HFFc6 (cell line): ENCODE results near the gene TMEM260. TPM values are rescaled to one million over a fixed set of nuclear protein-coding genes. Genes with fewer than 3 reads are reported as not detected.
"Not testable (repeated sequence)": the region's sequence is repeated elsewhere in the genome, so short reads cannot be mapped to it uniquely, and the experiment has no call there.

Experiments
- DNase-seq: peaks from one replicate; pipeline ENCODE4 v3.0.0-alpha.2; 2018
- H3K27ac Mint-ChIP-seq: 2 replicates; pipeline ENCODE4 v1.8.0; 2020; ENCODE audit warnings: mild to moderate bottlenecking, mixed read lengths
- H3K27me3 Mint-ChIP-seq: 2 replicates; pipeline ENCODE4 v1.8.0; 2021; ENCODE audit warnings: mild to moderate bottlenecking, moderate library complexity, mixed read lengths; ENCODE audit not compliant: insufficient read depth
- H3K36me3 Mint-ChIP-seq: 2 replicates; pipeline ENCODE4 v1.8.0; 2021; ENCODE audit warnings: low read depth, mixed read lengths
- H3K4me1 Mint-ChIP-seq: 2 replicates; pipeline ENCODE4 v1.8.0; 2020; ENCODE audit warnings: low read depth, mixed read lengths
- H3K4me3 Mint-ChIP-seq: 2 replicates; pipeline ENCODE4 v1.8.0; 2020; ENCODE audit warnings: mild to moderate bottlenecking, moderate library complexity, mixed read lengths
- H3K9me3 Mint-ChIP-seq: 2 replicates; pipeline ENCODE4 v1.8.0; 2020; ENCODE audit warnings: mild to moderate bottlenecking, mixed read lengths
- total RNA-seq, 6 experiments: library from RNA; stranded (reverse); fragmentation: NEBNext Ultra II Directional; extraction: Animal tissue kit (Norgen Biotek cat#: 25700); gene quantifications; 2 replicates in 1 of 6; 3 replicates in 5 of 6; pipeline ENCODE4 v1.2.3, GENCODE V29; 2021
- TF ChIP-seq, protein P1 (sequence below): fragments of 200-600 bp; sonication (generic); IDR thresholded peaks from 2 replicates; pipeline ENCODE4 v1.5.0; 2021; ENCODE audit warnings: antibody characterized with exemption, mild to moderate bottlenecking

The TMEM260 gene
- total RNA-seq, 6 experiments from 2014 or later: 14.4 to 21.0 (median 16.3) TPM

DNA sequence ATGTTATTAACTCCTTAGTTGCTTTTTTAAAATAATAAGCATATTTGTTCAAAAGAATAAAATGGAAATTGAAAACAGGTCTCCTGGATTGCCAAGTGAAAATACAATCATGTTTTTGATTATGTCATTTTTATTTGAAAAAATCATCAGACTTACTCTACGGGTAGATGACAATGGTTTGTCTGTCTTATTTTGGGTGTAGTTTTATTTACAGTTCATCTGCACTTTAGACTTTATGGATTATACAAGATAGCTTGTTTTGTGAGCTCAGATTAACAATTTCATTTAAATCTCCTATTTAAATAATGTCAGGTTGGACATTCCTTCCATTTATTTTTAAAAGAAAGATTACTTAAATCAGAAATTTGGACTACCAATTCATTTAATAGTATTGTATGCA lies 14.8 kb downstream of the TMEM260 start:
- no peak for DNase-seq
- no peaks in the 10 kb centered on the region for H3K27me3 Mint-ChIP-seq
- TF ChIP-seq, protein P1, sequence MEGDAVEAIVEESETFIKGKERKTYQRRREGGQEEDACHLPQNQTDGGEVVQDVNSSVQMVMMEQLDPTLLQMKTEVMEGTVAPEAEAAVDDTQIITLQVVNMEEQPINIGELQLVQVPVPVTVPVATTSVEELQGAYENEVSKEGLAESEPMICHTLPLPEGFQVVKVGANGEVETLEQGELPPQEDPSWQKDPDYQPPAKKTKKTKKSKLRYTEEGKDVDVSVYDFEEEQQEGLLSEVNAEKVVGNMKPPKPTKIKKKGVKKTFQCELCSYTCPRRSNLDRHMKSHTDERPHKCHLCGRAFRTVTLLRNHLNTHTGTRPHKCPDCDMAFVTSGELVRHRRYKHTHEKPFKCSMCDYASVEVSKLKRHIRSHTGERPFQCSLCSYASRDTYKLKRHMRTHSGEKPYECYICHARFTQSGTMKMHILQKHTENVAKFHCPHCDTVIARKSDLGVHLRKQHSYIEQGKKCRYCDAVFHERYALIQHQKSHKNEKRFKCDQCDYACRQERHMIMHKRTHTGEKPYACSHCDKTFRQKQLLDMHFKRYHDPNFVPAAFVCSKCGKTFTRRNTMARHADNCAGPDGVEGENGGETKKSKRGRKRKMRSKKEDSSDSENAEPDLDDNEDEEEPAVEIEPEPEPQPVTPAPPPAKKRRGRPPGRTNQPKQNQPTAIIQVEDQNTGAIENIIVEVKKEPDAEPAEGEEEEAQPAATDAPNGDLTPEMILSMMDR: no peak
- no peaks in the 10 kb centered on the region for H3K4me1 Mint-ChIP-seq
- no peaks in the 10 kb centered on the region for H3K9me3 Mint-ChIP-seq
- no peak overlapping the region for H3K27ac Mint-ChIP-seq
- peaks cover 8% of the 10 kb centered on the region for H3K36me3 Mint-ChIP-seq
- no peak overlapping the region for H3K4me3 Mint-ChIP-seq

DNA sequence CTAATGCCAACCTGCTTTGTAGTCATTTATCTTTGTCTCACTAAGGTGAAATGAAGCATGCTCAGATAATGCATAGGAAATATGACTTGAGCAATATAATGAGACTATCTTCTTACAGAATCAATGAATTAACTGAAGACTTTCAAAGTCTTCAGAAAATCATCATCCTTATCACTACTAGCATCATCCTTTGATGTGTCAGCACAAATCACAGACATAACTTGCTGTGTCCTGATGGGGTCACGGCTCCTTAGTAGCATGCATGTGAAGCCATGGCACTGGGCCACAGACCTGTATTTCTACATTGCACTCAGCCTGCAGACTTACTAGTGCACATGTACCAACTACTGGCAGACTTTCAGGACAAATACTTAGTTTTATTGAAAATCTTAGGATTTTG lies 18.9 kb downstream of the TMEM260 start:
- no peak overlapping the region for H3K4me3 Mint-ChIP-seq
- H3K27me3 Mint-ChIP-seq: no peaks in the 10 kb centered on the region
- no peak for DNase-seq
- no peaks in the 10 kb centered on the region for H3K4me1 Mint-ChIP-seq
- no peak overlapping the region for H3K27ac Mint-ChIP-seq
- peaks cover 8% of the 10 kb centered on the region for H3K36me3 Mint-ChIP-seq
- H3K9me3 Mint-ChIP-seq: no peaks in the 10 kb centered on the region
- TF ChIP-seq, protein P1: no peak

DNA sequence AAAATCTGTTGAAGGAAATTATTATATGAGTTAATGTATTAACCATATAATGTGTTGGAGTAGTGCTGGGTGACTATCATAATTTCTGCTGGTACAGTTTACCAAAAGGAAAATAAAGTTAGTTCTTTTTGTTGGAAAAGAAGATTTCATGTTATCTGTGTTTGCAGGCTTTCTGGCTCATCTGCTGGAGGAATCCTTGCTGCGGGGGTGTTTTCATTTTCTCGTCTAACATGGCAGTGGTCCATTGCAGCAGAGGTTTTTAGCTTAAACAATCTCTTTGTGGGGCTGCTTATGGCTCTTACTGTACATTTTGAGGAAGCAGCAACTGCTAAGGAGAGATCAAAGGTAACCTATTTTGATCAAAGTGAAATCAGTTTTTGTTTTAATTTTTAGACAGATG lies 24.1 kb downstream of the TMEM260 start:
- Mint-ChIP-seq H3K4me3 (no peak overlapping the region), H3K9me3 (no peaks in the 10 kb centered on the region), H3K27me3 (no peaks in the 10 kb centered on the region), H3K4me1 (no peaks in the 10 kb centered on the region), H3K27ac (no peak overlapping the region), H3K36me3 (no peaks in the 10 kb centered on the region)
- no peak for DNase-seq
- TF ChIP-seq, protein P1: no peak

DNA sequence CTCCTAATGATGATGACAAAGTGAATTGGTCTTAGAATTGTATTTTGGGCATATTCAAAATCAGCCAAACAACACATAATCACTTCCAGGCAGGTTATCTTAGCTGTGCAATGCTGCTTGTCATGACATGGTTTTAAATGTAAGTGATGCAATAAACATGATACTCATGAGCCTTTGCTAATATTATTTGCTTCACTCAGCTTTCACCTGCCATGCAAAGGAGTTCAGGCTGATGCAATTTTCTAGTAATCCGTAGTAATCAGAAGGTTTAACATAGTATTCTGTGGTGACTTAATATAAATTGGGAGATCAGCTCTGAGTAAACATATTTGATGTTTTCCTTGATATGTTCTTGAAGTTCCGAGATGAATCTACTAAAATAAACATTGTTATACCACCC lies 29.1 kb downstream of the TMEM260 start:
- Mint-ChIP-seq H3K27me3 (no peaks in the 10 kb centered on the region), H3K27ac (no peak overlapping the region), H3K36me3 (peaks cover 13% of the 10 kb centered on the region), H3K4me1 (no peaks in the 10 kb centered on the region), H3K9me3 (no peaks in the 10 kb centered on the region), H3K4me3 (no peak overlapping the region)
- DNase-seq: no peak
- TF ChIP-seq, protein P1: no peak

DNA sequence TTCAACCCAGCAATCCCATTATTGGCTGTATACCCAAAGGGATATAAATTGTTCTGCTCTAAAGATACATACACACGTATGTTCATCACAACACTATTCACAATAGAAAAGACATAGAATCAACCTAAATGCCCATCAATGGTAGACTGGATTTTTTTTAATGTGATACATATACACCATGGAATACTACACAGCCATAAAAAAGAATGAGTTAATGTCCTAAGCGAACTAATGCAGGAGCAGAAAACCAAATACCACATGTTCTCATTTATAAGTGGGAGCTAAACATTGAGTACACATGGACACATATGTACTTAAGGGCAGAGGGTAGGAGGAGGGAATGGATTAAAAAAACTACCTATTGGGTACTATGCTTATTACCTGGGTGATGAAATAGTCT lies 32.1 kb downstream of the TMEM260 start:
- peaks cover 18% of the 10 kb centered on the region for H3K36me3 Mint-ChIP-seq

DNA sequence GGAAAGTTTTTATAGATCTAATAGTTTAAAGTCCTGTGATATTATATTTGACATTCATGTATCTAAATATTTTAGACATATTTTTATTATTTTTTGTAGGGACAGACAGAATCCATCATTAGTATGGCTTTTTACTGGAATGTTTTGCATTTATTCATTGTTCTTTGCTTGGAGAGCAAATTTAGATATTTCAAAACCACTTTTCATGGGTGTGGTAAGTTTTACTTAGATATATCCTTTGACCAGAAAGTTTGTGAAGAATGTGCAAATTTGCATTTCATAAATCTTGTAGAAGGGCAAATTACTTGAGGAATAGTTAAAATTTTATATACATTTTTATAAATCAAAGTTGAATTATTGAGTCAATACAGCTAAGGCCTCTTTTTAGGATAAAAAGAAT lies 37.5 kb downstream of the TMEM260 start:
- DNase-seq: no peak
- Mint-ChIP-seq H3K36me3 (0 out of 2 replicates have a peak, but pooled peaks cover 4% of the 10 kb centered on the region), H3K27me3 (no peaks in the 10 kb centered on the region), H3K4me1 (no peaks in the 10 kb centered on the region), H3K9me3 (no peaks in the 10 kb centered on the region), H3K27ac (no peak overlapping the region), H3K4me3 (no peak overlapping the region)
- TF ChIP-seq, protein P1: no peak

More for the DNA sequence above, 32.1 kb downstream of the TMEM260 start:
- not testable (repeated sequence) for H3K4me1 Mint-ChIP-seq, H3K27ac Mint-ChIP-seq, H3K9me3 Mint-ChIP-seq, H3K27me3 Mint-ChIP-seq, H3K4me3 Mint-ChIP-seq, DNase-seq
